Suprapubic skin (tissue), 4 donors: Measurements from ENCODE around the gene B9D1.

Source experiments
- EP300 ChIP-seq: sonication (generic); formaldehyde crosslinking; IDR thresholded peaks from one replicate; pipeline ENCODE4 v1.6.1; 2017; ENCODE audit warnings: antibody characterized with exemption
- POLR2A ChIP-seq, 2 donors: fragments of 450-650 bp; IDR thresholded peaks; one replicate each; pipeline ENCODE4 v1.6.1; 2017; ENCODE audit warnings: antibody characterized with exemption in 2 of 2, mild to moderate bottlenecking in 2 of 2, moderate library complexity in 2 of 2
- POLR2AphosphoS5 ChIP-seq, 3 donors: sonication (generic); formaldehyde crosslinking; IDR thresholded peaks; one replicate each; pipeline ENCODE4 v1.6.1; 2017; ENCODE audit warnings: antibody characterized with exemption in 3 of 3
- TF ChIP-seq, protein P1 (sequence below), 2 donors: fragments of 200-600 bp in 1 of 2; fragments of 450-650 bp in 1 of 2; sonication (generic) in 1 of 2; IDR thresholded peaks; one replicate each; pipeline ENCODE4 v1.5.1; 2016 to 2019; ENCODE audit warnings: antibody characterized with exemption in 2 of 2, mild to moderate bottlenecking in 1 of 2, moderate library complexity in 1 of 2

DNA sequence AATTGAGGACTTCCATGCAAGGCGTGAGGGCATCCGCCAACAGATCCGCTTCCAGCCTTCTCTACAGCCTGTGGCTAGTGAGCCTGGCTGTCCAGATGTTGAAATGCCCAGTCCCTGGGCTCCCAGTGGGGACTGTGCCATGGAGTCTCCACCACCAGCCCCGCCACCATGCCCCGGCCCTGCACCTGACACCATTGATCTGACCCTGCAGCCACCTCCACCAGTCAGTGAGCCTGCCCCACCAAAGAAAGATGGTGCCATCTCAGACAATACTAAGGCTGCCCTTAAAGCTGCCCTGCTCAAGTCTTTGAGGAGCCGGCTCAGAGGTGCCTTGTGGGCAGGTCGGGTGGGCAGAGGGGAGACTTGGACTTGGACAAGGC, 18.8 kb upstream of the B9D1 start:
- TF ChIP-seq, protein P1, sequence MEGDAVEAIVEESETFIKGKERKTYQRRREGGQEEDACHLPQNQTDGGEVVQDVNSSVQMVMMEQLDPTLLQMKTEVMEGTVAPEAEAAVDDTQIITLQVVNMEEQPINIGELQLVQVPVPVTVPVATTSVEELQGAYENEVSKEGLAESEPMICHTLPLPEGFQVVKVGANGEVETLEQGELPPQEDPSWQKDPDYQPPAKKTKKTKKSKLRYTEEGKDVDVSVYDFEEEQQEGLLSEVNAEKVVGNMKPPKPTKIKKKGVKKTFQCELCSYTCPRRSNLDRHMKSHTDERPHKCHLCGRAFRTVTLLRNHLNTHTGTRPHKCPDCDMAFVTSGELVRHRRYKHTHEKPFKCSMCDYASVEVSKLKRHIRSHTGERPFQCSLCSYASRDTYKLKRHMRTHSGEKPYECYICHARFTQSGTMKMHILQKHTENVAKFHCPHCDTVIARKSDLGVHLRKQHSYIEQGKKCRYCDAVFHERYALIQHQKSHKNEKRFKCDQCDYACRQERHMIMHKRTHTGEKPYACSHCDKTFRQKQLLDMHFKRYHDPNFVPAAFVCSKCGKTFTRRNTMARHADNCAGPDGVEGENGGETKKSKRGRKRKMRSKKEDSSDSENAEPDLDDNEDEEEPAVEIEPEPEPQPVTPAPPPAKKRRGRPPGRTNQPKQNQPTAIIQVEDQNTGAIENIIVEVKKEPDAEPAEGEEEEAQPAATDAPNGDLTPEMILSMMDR (IDR thresholded peaks at IDR 0.05): no peak
- no peak for TF ChIP-seq POLR2A (IDR thresholded peaks at IDR 0.05)
- no peak for TF ChIP-seq POLR2AphosphoS5 (IDR thresholded peaks at IDR 0.05)
- TF ChIP-seq EP300: no peak
